ENCODE data around the gene UTP14C.

DNA sequence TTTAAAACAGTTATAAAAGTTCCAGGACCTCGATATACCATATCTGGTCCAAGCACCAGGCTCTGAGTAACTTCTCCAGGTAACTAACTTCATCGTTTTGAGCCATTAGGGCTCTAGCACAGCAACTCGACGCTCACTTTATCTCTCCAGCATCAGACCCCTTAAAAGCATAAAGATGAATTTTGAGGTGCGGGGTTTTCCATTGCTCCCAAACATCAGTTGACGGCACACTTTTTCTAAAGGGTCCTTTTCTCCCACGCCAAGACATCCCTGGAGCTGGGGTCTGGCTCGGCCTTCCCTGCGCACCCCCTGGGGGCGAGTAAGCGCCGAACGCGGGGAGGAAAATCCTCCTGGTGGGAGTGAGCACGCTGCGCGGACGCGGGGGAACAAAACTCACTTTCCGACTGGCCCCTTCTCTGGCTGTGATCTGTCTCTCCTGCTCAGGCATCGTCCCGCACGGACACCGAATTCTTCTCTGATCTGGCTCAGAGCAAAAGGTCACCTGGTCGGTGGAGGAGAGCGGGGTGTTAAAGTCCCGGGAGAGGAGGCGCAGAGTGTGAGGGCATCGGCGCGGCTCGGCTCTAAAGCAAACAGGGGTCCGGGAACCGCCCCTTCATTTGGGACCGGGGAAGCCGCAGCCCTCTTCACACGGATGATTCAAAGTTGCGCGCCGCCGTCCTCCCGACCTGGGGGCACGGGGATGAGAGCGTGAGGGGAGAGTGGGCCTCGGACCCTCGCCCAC is 13.4 kb upstream of the UTP14C start, which contains the start of gene ATP7B:
- no peak for TF ChIP-seq EZH2phosphoT487 (IDR thresholded peaks at IDR 0.05; ENCODE audit: insufficient read depth, low read depth)
- TF ChIP-seq EZH2 (IDR thresholded peaks at IDR 0.05; ENCODE audit: insufficient read depth, poor library complexity, severe bottlenecking) = peak; percentile 70
